ENCODE data around the gene RMND5B.

Gene RMND5B

DNA sequence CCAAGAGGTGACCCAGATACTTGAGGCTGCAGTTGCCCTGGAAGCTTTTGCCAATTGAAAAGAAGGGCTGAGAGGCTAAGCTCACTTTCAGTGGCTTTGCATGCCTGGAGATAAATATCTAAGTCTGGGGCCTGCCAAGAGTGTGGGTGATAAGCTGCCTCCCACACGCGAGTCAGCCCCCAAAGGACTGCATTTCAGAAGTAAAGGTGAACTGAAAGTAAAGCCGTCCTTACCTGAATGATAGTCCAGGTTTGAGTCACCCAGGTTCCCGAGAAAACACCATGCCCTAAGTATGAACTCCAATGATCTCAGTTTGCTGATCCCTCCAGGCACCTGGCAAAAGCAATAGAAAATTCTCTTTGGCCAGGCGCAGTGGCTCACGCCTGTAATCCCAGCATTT, 40.0 kb upstream of the RMND5B start:
- Mint-ChIP-seq H3K27me3 (ENCODE audit: low read depth) (peaks cover 7% of the 10 kb centered on the region), H3K9me3 (peaks cover 16% of the 10 kb centered on the region), H3K36me3 (ENCODE audit: low read depth) (no peaks in the 10 kb centered on the region), H3K4me1 (no peaks in the 10 kb centered on the region), H3K27ac (no peak overlapping the region), H3K4me3 (no peak overlapping the region)
- TF ChIP-seq, protein P1, sequence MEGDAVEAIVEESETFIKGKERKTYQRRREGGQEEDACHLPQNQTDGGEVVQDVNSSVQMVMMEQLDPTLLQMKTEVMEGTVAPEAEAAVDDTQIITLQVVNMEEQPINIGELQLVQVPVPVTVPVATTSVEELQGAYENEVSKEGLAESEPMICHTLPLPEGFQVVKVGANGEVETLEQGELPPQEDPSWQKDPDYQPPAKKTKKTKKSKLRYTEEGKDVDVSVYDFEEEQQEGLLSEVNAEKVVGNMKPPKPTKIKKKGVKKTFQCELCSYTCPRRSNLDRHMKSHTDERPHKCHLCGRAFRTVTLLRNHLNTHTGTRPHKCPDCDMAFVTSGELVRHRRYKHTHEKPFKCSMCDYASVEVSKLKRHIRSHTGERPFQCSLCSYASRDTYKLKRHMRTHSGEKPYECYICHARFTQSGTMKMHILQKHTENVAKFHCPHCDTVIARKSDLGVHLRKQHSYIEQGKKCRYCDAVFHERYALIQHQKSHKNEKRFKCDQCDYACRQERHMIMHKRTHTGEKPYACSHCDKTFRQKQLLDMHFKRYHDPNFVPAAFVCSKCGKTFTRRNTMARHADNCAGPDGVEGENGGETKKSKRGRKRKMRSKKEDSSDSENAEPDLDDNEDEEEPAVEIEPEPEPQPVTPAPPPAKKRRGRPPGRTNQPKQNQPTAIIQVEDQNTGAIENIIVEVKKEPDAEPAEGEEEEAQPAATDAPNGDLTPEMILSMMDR (IDR thresholded peaks at IDR 0.05; ENCODE audit: unreplicated experiment in 3 of 3), result no peak

DNA sequence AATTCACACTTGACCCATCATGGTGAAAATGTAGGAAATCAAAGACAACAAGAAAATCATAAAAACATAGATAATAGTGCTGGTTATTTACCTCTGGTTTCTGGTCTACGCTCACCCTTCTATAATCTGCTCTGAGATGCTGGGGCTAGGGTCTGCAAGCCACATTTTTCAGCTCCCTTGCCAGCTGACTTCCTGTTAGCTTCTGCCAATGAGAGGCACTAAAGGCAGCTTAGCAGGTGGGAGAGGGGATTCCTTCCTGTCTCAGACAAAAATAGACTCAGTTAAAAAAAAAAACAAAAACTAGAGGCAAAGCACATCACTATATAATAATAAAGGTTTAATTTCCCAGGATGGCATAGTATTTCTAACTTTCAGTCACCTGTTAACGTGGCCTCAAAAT, 37.7 kb upstream of the RMND5B start:
- Mint-ChIP-seq H3K27ac (no peak overlapping the region), H3K9me3 (peaks cover 22% of the 10 kb centered on the region), H3K4me1 (no peaks in the 10 kb centered on the region), H3K27me3 (ENCODE audit: low read depth) (peaks cover 3% of the 10 kb centered on the region), H3K4me3 (no peak overlapping the region), H3K36me3 (ENCODE audit: low read depth) (no peaks in the 10 kb centered on the region)
- TF ChIP-seq, protein P1 (IDR thresholded peaks at IDR 0.05; ENCODE audit: unreplicated experiment in 3 of 3), result no peak

DNA sequence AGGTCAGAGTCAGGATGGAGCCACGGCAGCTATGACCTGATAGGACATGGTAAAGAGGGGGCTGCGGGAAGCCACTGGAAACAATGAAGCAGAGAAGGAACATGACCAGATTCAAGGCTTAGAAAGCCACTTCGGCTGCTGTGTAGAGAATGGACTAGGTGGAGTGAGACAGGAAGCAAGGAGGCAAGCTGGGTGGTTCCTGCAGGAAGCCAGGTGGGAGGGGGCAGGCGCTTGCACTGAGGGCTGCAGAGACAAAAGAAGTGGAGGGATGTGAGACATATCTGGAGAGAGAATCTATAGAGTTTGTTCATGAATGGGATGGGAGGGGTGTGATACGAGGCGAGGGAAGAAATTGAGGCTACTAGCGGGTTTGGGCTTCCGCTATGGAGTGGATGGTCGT, 36.5 kb upstream of the RMND5B start:
- Mint-ChIP-seq H3K36me3 (ENCODE audit: low read depth) (no peaks in the 10 kb centered on the region), H3K9me3 (peaks cover 19% of the 10 kb centered on the region), H3K4me3 (no peak overlapping the region), H3K27me3 (ENCODE audit: low read depth) (peaks cover 3% of the 10 kb centered on the region), H3K27ac (no peak overlapping the region), H3K4me1 (no peaks in the 10 kb centered on the region)
- TF ChIP-seq, protein P1 (IDR thresholded peaks at IDR 0.05; ENCODE audit: unreplicated experiment in 3 of 3), result no peak

DNA sequence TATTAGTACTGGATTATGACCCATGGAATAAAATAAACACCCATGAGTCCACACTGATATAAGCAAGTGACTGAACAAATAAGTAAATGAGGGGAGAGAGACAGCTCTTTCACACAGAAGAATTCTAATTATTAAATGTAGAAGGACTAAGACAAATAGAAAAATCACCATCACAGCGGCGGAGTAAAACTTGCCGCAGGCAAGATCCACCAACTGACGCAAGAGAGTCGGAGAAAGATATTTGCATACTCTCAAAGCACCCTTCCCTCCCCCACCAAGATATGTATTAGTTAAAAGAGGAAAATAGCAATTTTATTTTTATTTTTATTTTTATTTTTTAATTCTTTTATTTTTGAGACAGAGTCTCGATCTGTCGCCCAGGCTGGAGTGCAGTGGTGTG, 32.1 kb upstream of the RMND5B start:
- Mint-ChIP-seq H3K36me3 (ENCODE audit: low read depth) (no peaks in the 10 kb centered on the region), H3K9me3 (peaks cover 14% of the 10 kb centered on the region), H3K27me3 (ENCODE audit: low read depth) (peaks cover 3% of the 10 kb centered on the region), H3K4me1 (peaks cover 2% of the 10 kb centered on the region), H3K27ac (no peak overlapping the region), H3K4me3 (no peak overlapping the region)
- TF ChIP-seq, protein P1 (IDR thresholded peaks at IDR 0.05; ENCODE audit: unreplicated experiment in 3 of 3), result no peak

DNA sequence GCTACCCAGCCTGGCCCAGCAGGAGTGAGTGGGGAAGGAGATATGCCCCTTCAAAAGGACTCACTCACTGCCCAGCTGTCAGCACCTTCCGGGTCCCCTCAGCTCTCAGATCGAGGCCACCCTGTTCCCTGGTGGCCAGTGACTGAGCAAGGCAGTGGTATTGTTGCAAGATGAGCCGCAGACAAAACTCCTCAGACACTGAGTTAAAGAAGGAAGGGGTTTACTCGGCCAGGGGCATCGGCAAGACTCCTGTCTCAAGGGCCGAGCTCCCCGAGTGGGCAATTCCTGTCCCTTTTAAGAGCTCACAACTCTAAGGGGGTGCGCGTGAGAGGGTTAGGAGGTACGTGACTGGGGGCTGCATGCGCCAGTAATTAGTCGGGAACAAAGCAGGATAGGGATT, 27.2 kb upstream of the RMND5B start:
- no peak overlapping the region for H3K4me3 Mint-ChIP-seq

DNA sequence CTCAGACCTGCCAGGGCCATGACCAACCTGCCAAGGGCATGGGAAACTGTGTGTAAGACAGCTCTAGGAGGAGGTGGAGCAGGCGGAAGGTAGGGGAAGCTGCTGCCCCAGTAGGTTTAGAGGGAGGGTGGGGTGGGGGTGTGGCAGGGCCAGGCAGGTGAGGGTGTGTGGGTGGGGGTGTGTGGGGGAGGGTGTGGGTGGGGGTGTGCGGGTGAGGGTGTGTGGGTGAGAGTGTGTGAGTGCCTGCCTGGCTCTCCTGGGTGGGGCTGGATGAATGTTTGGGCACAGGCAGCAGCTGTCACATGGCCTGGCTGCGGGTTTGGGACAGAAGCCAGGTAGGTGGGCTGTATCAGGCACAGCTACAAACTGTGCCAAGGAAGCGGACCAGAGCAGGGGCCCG, 26.3 kb upstream of the RMND5B start:
- peaks cover 4% of the 10 kb centered on the region for H3K4me1 Mint-ChIP-seq

More for the DNA sequence above, 27.2 kb upstream of the RMND5B start:
- Mint-ChIP-seq H3K27me3 (ENCODE audit: low read depth) (peaks cover 7% of the 10 kb centered on the region), H3K4me1 (peaks cover 4% of the 10 kb centered on the region), H3K36me3 (ENCODE audit: low read depth) (no peaks in the 10 kb centered on the region), H3K9me3 (no peaks in the 10 kb centered on the region), H3K27ac (no peak overlapping the region)
- TF ChIP-seq, protein P1 (IDR thresholded peaks at IDR 0.05; ENCODE audit: unreplicated experiment in 3 of 3), result no peak

More for the DNA sequence above, 26.3 kb upstream of the RMND5B start:
- H3K4me3 Mint-ChIP-seq, result no peak overlapping the region
- no peaks in the 10 kb centered on the region for H3K36me3 Mint-ChIP-seq (ENCODE audit: low read depth)
- no peaks in the 10 kb centered on the region for H3K9me3 Mint-ChIP-seq
- TF ChIP-seq, protein P1 (IDR thresholded peaks at IDR 0.05; ENCODE audit: unreplicated experiment in 3 of 3), result no peak
- H3K27ac Mint-ChIP-seq, result no peak overlapping the region
- peaks cover 7% of the 10 kb centered on the region for H3K27me3 Mint-ChIP-seq (ENCODE audit: low read depth)
